Activated T-helper 1 cell treated with Interleukin-2 at 50 U/mL for 16 hours (primary cell): Measurements from ENCODE around the gene F11R.
"Not testable (repeated sequence)": the region's sequence is repeated elsewhere in the genome, so short reads cannot be mapped to it uniquely, and the experiment has no call there.

Source experiments
- DNase-seq: peaks from one replicate; pipeline ENCODE4 v3.0.0-alpha.2; 2020; ENCODE audit warnings: low read depth

F11R gene

GRCh38 chr1:161020509-161021164 lies at the start of gene F11R:
Gene F11R, minus strand, starts transcription at chr1:161021152. Its CDS starts 79 bp downstream, at chr1:161021073.
- peak; percentile 17 for DNase-seq

GRCh38 chr1:161069731-161070270 lies 48.8 kb upstream of the F11R start, which contains the start of gene ARHGAP30:
Gene ARHGAP30, minus strand, starts transcription at chr1:161069891. Its CDS starts 267 bp downstream, at chr1:161069624.
- DNase-seq = peak; percentile 76

- no peak for DNase-seq
Observed at GRCh38 chr1:161069241-161069640, 48.3 kb upstream of the F11R start.

- peak; percentile 70 for DNase-seq
Observed at GRCh38 chr1:161068306-161069234, 47.6 kb upstream of the F11R start.

- DNase-seq = no peak
Observed at GRCh38 chr1:161066694-161067093, 45.7 kb upstream of the F11R start.

GRCh38 chr1:161065681-161066080 lies 44.7 kb upstream of the F11R start:
- DNase-seq = not testable (repeated sequence)

- DNase-seq = not testable (repeated sequence)
Observed at GRCh38 chr1:161063936-161064335, 43.0 kb upstream of the F11R start.

- no peak for DNase-seq
Observed at GRCh38 chr1:161061419-161061818, 40.5 kb upstream of the F11R start.

GRCh38 chr1:161059293-161059692 lies 38.3 kb upstream of the F11R start:
- DNase-seq = no peak

- DNase-seq = no peak
Observed at GRCh38 chr1:161054805-161055204, 33.9 kb upstream of the F11R start.

- no peak for DNase-seq
Observed at GRCh38 chr1:161054232-161054631, 33.3 kb upstream of the F11R start.

GRCh38 chr1:161052899-161053298 lies 31.9 kb upstream of the F11R start:
- DNase-seq = no peak

GRCh38 chr1:161051219-161051618 lies 30.3 kb upstream of the F11R start:
- DNase-seq = no peak

- no peak for DNase-seq
Observed at GRCh38 chr1:161048949-161049722, 28.2 kb upstream of the F11R start.

- DNase-seq = no peak
Observed at GRCh38 chr1:161047436-161048420, 26.8 kb upstream of the F11R start.

GRCh38 chr1:161046605-161047228 lies 25.8 kb upstream of the F11R start:
- no peak for DNase-seq

GRCh38 chr1:161045736-161046604 lies 25.0 kb upstream of the F11R start, which contains the start of gene USF1:
Gene USF1, minus strand, starts transcription at chr1:161045977. Its CDS starts 2,702 bp downstream, at chr1:161043275.
- DNase-seq = peak; percentile 83

- DNase-seq = peak; percentile 38
Observed at GRCh38 chr1:161044908-161045735, 24.2 kb upstream of the F11R start.
